H9 (cell line): Measurements from ENCODE around the gene MYO3A. TPM values are rescaled to one million over a fixed set of nuclear protein-coding genes. Genes with fewer than 3 reads are reported as not detected.
A peak's percentile ranks its signal among the peaks of the same experiment; 100 is the strongest.

ENCODE experiments used
- DNase-seq: peaks from one replicate; pipeline ENCODE4 v3.0.0-alpha.2; 2017
- H2AFZ ChIP-seq: one replicate; pipeline ENCODE4 v1.6.1; 2013; ENCODE audit warnings: mild to moderate bottlenecking, low read length, control low read depth, moderate library complexity
- H2AK5ac ChIP-seq: 2 replicates; pipeline ENCODE4 v1.6.1; 2013; ENCODE audit warnings: low read length, control low read depth, mixed read lengths; ENCODE audit not compliant: insufficient read length
- H2BK120ac ChIP-seq: one replicate; pipeline ENCODE4 v1.6.1; 2013; ENCODE audit warnings: low read depth, mild to moderate bottlenecking, low read length, control low read depth, inconsistent platforms; ENCODE audit not compliant: poor library complexity, severe bottlenecking
- H2BK12ac ChIP-seq: 2 replicates; pipeline ENCODE4 v1.6.1; 2013; ENCODE audit warnings: low read length, control low read depth, mixed read lengths, low read depth; ENCODE audit not compliant: insufficient read length
- H2BK15ac ChIP-seq: 2 replicates; pipeline ENCODE4 v1.6.1; 2013; ENCODE audit warnings: low read depth, low read length, control low read depth
- H2BK20ac ChIP-seq: one replicate; pipeline ENCODE4 v1.6.1; 2013; ENCODE audit warnings: low read depth, mild to moderate bottlenecking, low read length, control low read depth, inconsistent platforms; ENCODE audit not compliant: poor library complexity, severe bottlenecking
- H2BK5ac ChIP-seq: 2 replicates; pipeline ENCODE4 v1.6.1; 2013; ENCODE audit warnings: low read length, control low read depth, mixed read lengths; ENCODE audit not compliant: insufficient read length
- H3K14ac ChIP-seq: 2 replicates; pipeline ENCODE4 v1.6.1; 2013; ENCODE audit warnings: low read length, control low read depth; ENCODE audit not compliant: insufficient read depth
- H3K18ac ChIP-seq: 2 replicates; pipeline ENCODE4 v1.6.1; 2013; ENCODE audit warnings: low read depth, mild to moderate bottlenecking, mixed read lengths, low read length, control low read depth; ENCODE audit not compliant: insufficient read length
- H3K23ac ChIP-seq: 2 replicates; pipeline ENCODE4 v1.6.1; 2013; ENCODE audit warnings: low read length, control low read depth, mixed read lengths, low read depth; ENCODE audit not compliant: insufficient read length
- H3K23me2 ChIP-seq: 2 replicates; pipeline ENCODE4 v1.6.1; 2013; ENCODE audit warnings: low read depth, mild to moderate bottlenecking, mixed read lengths, low read length, control low read depth; ENCODE audit not compliant: insufficient read length, poor library complexity, severe bottlenecking
- H3K27ac ChIP-seq: 2 replicates; pipeline ENCODE4 v1.5.1; 2013; ENCODE audit warnings: low read length, control low read depth, mixed read lengths, low read depth; ENCODE audit not compliant: insufficient read length
- H3K27me3 ChIP-seq: 2 replicates; pipeline ENCODE4 v1.6.1; 2013; ENCODE audit warnings: low read length, control low read depth, inconsistent platforms; ENCODE audit not compliant: insufficient read depth
- H3K4ac ChIP-seq: 2 replicates; pipeline ENCODE4 v1.6.1; 2013; ENCODE audit warnings: low read depth, mild to moderate bottlenecking, control low read depth, inconsistent platforms, low read length, moderate library complexity
- H3K4me1 ChIP-seq: 2 replicates; pipeline ENCODE4 v1.6.1; 2013; ENCODE audit warnings: low read length, control low read depth, inconsistent platforms; ENCODE audit not compliant: insufficient read depth
- H3K4me2 ChIP-seq: 2 replicates; pipeline ENCODE4 v1.6.1; 2013; ENCODE audit warnings: low read length, control low read depth, mixed read lengths; ENCODE audit not compliant: insufficient read length, insufficient read depth
- H3K56ac ChIP-seq: 2 replicates; pipeline ENCODE4 v1.6.1; 2013; ENCODE audit warnings: low read depth, mild to moderate bottlenecking, mixed read lengths, low read length, control low read depth; ENCODE audit not compliant: insufficient read length
- H3K79me1 ChIP-seq: 2 replicates; pipeline ENCODE4 v1.6.1; 2013; ENCODE audit warnings: low read depth, mild to moderate bottlenecking, moderate library complexity, low read length, control low read depth, inconsistent platforms; ENCODE audit not compliant: insufficient read depth, poor library complexity, severe bottlenecking
- H3K79me2 ChIP-seq: 2 replicates; pipeline ENCODE4 v1.6.1; 2013; ENCODE audit warnings: low read length, control low read depth, inconsistent platforms; ENCODE audit not compliant: insufficient read depth
- H3K9ac ChIP-seq: 2 replicates; pipeline ENCODE4 v1.6.1; 2013; ENCODE audit warnings: low read length, control low read depth, mixed read lengths; ENCODE audit not compliant: insufficient read length; ENCODE audit errors: extremely low read depth
- H3K9me3 ChIP-seq: one replicate; pipeline ENCODE4 v1.6.1; 2013; ENCODE audit warnings: low read depth, low read length, inconsistent platforms; ENCODE audit not compliant: control insufficient read depth
- H3T11ph ChIP-seq: one replicate; pipeline ENCODE4 v1.6.1; 2013; ENCODE audit warnings: mild to moderate bottlenecking, low read length, control low read depth, inconsistent platforms
- H4K20me1 ChIP-seq: one replicate; pipeline ENCODE4 v1.6.1; 2013; ENCODE audit not compliant: control insufficient read depth, insufficient read length, insufficient read depth
- H4K5ac ChIP-seq: 2 replicates; pipeline ENCODE4 v1.6.1; 2013; ENCODE audit warnings: low read depth, mild to moderate bottlenecking, mixed read lengths, low read length, control low read depth; ENCODE audit not compliant: insufficient read length
- H4K8ac ChIP-seq: replicated peaks from 2 replicates; pipeline ENCODE4 v1.6.1; 2013; ENCODE audit warnings: low read length, control low read depth, mixed read lengths, low read depth; ENCODE audit not compliant: insufficient read length
- H4K91ac ChIP-seq: 2 replicates; pipeline ENCODE4 v1.6.1; 2013; ENCODE audit warnings: low read depth, mild to moderate bottlenecking, moderate library complexity, mixed read lengths, low read length, control low read depth; ENCODE audit not compliant: insufficient read length
- H3K27ac Mint-ChIP-seq, 3 experiments: 2 replicates in 2 of 3; 3 replicates in 1 of 3; pipeline ENCODE4 v1.8.0; 2020 to 2021; ENCODE audit warnings: mixed read lengths in 3 of 3, mild to moderate bottlenecking in 1 of 3, moderate library complexity in 1 of 3
- H3K27me3 Mint-ChIP-seq: 2 replicates; pipeline ENCODE4 v1.8.0; 2021; ENCODE audit warnings: low read depth, mild to moderate bottlenecking, moderate library complexity, mixed read lengths
- H3K36me3 Mint-ChIP-seq, 3 experiments: 2 replicates in 2 of 3; 3 replicates in 1 of 3; pipeline ENCODE4 v1.8.0; 2020 to 2021; ENCODE audit warnings: low read depth in 3 of 3, mixed read lengths in 3 of 3; ENCODE audit not compliant: insufficient read depth in 1 of 3
- H3K4me1 Mint-ChIP-seq, 2 experiments: 2 replicates each; pipeline ENCODE4 v1.8.0; 2020; ENCODE audit warnings: mixed read lengths in 2 of 2
- H3K4me3 Mint-ChIP-seq, 2 experiments: 2 replicates in 1 of 2; 3 replicates in 1 of 2; pipeline ENCODE4 v1.8.0; 2020 to 2021; ENCODE audit warnings: mild to moderate bottlenecking in 2 of 2, mixed read lengths in 2 of 2, moderate library complexity in 1 of 2
- H3K9me3 Mint-ChIP-seq, 2 experiments: 2 replicates in 1 of 2; 3 replicates in 1 of 2; pipeline ENCODE4 v1.8.0; 2020; ENCODE audit warnings: mild to moderate bottlenecking in 2 of 2, mixed read lengths in 2 of 2, moderate library complexity in 1 of 2
- WGBS: extraction: QIAGEN DNeasy Blood & Tissue Kit; methylation state at CpG from one replicate; pipeline ENCODE4 v1.1.7; 2013; ENCODE audit warnings: missing lambda C conversion rate, low lambda C conversion rate, mixed read lengths; ENCODE audit not compliant: insufficient read length; ENCODE audit errors: extremely low coverage; 5-methylcytosine and 5-hydroxymethylcytosine counted together
- total RNA-seq: library from RNA; stranded (reverse); gene quantifications from 2 replicates; pipeline ENCODE4 v1.2.1, GENCODE V29; 2021
- TF ChIP-seq, protein P1 (sequence below): fragments of 200-600 bp; sonication (generic); conservative IDR thresholded peaks from 3 replicates; pipeline ENCODE4 v1.8.0; 2021; ENCODE audit warnings: antibody characterized with exemption, mild to moderate bottlenecking

MYO3A gene
- total RNA-seq, 1 experiment from 2014 or later = 4.3 TPM

DNA sequence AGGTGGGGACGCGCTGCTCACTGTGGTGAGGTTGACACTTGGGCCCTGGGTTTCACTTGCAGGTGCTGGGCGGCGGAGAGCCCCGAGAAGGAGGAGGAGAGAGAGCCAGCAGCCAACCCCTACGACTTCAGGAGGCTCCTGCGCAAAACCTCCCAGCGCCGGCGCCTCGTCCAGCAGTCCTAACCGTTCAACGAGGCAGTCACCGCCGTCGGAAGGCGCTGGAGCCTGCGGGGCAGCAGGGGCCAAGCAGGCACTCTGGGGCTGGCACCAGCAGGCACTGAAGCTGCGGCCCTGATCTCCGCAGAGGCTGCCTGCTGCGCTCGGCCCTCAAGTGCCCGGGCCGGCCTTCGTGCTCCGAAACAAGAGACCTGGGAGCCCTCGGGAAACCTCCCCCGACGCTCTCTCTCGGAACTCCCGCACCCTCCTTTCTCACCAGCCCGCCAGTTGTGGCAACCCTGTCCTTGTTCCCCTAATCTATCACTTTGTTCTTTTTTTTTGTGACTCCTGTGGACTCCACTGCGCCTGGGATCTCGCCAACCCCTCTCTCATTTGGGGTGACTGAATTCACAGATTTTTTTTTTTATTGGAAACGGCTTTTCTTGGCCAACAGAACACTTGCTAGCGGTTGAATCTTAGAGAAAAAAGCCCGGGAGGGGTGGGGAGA is 277.9 kb downstream of the MYO3A start:
- Histone ChIP-seq H4K20me1 (no peaks in the 10 kb centered on the region), H3K14ac (peak overlapping the region; percentile 26), H3K23ac (no peak overlapping the region), H3K9ac (no peak overlapping the region), H4K5ac (no peak overlapping the region), H3K79me1 (no peaks in the 10 kb centered on the region), H2BK12ac (no peak overlapping the region), H3K56ac (no peak overlapping the region), H3K27me3 (peaks cover 51% of the 10 kb centered on the region), H3K4me2 (peak overlapping the region; percentile 22), H2BK20ac (no peak overlapping the region), H2AFZ (no peak overlapping the region), H2AK5ac (no peak overlapping the region), H3K27ac (no peak overlapping the region), H2BK120ac (no peak overlapping the region), H3K4ac (no peak overlapping the region), H3T11ph (no peak overlapping the region), H3K18ac (no peak overlapping the region), H3K23me2 (peaks cover 29% of the 10 kb centered on the region), H3K9me3 (no peaks in the 10 kb centered on the region), H4K91ac (no peak overlapping the region), H3K79me2 (no peaks in the 10 kb centered on the region), H2BK15ac (no peak overlapping the region), H4K8ac (no peak overlapping the region), H2BK5ac (no peak overlapping the region), H3K4me1 (peaks cover 7% of the 10 kb centered on the region; the same call in 1 of the 2 replicates)
- Mint-ChIP-seq H3K4me3 (peak overlapping the region; percentile 22 to 75; a peak in 4 of 5 replicates), H3K36me3 (no peaks in the 10 kb centered on the region; a peak in 2 of 7 replicates), H3K27me3 (peaks cover 26% of the 10 kb centered on the region), H3K9me3 (peaks cover 0 to under 1% of the 10 kb centered on the region in 2 experiments; a peak in 3 of 5 replicates), H3K4me1 (peaks cover 44 to 49% of the 10 kb centered on the region in 2 experiments), H3K27ac (no peak overlapping the region; a peak in 1 of 7 replicates)
- WGBS = no CpG with 5 or more reads among the region's 37 CpGs
- TF ChIP-seq, protein P1, sequence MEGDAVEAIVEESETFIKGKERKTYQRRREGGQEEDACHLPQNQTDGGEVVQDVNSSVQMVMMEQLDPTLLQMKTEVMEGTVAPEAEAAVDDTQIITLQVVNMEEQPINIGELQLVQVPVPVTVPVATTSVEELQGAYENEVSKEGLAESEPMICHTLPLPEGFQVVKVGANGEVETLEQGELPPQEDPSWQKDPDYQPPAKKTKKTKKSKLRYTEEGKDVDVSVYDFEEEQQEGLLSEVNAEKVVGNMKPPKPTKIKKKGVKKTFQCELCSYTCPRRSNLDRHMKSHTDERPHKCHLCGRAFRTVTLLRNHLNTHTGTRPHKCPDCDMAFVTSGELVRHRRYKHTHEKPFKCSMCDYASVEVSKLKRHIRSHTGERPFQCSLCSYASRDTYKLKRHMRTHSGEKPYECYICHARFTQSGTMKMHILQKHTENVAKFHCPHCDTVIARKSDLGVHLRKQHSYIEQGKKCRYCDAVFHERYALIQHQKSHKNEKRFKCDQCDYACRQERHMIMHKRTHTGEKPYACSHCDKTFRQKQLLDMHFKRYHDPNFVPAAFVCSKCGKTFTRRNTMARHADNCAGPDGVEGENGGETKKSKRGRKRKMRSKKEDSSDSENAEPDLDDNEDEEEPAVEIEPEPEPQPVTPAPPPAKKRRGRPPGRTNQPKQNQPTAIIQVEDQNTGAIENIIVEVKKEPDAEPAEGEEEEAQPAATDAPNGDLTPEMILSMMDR = no peak
- DNase-seq = peak; percentile 65
